Measurements from ENCODE around the gene CAVIN2.

DNA sequence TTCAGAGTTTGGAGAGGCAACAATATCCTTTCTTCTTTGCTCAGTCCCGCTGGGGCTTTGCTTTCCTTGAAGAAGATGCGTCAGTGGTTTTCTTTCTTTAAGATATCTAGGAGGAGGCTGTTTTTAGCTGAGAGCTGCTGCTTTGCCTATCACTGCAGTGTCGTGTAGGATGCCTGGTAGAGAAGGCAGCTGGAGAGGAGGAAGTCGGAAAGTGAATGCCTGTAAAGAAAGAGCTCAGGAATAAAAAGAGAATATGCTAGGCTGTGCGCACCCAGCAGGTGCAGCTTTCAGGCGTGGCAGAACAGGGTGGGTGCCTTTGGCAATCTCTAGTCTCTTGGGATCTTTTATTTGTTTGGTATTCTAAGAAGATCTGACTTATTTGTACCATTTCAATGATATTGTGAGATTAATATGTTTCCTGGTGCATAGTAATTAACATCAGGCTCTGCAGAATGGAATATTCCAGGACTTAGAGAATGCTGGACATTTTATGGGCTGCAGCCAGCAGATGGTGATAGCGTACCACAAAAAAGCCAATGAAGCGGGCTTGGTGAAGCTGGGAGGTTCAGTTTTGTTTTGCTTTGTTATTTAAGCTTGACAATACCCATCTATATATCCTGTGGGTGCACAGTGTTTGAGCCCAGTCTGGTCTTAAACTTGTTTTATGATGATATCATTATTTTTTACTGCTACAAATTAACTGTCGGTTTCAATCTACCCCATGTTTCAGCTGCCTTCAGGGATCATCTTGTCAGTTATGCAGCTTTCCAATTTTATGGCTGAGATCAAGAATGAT is 34.9 kb downstream of the CAVIN2 start:
- TF ChIP-seq ZNF623 (tag by site-specific recombination; IDR thresholded peaks at IDR 0.05), result no peak
- TF ChIP-seq, protein P1, sequence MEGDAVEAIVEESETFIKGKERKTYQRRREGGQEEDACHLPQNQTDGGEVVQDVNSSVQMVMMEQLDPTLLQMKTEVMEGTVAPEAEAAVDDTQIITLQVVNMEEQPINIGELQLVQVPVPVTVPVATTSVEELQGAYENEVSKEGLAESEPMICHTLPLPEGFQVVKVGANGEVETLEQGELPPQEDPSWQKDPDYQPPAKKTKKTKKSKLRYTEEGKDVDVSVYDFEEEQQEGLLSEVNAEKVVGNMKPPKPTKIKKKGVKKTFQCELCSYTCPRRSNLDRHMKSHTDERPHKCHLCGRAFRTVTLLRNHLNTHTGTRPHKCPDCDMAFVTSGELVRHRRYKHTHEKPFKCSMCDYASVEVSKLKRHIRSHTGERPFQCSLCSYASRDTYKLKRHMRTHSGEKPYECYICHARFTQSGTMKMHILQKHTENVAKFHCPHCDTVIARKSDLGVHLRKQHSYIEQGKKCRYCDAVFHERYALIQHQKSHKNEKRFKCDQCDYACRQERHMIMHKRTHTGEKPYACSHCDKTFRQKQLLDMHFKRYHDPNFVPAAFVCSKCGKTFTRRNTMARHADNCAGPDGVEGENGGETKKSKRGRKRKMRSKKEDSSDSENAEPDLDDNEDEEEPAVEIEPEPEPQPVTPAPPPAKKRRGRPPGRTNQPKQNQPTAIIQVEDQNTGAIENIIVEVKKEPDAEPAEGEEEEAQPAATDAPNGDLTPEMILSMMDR (tag by site-specific recombination; IDR thresholded peaks at IDR 0.05), result peak; percentile 57; the same call in 1 of the 2 replicates
- no peak for TF ChIP-seq GLI4 (tag by site-specific recombination; IDR thresholded peaks at IDR 0.05)
- TF ChIP-seq YY1 (tag by site-specific recombination; IDR thresholded peaks at IDR 0.05), result no peak
- no peak for TF ChIP-seq ZBTB21 (tag by site-specific recombination; IDR thresholded peaks at IDR 0.05)
- TF ChIP-seq ZNF776 (tag by site-specific recombination; IDR thresholded peaks at IDR 0.05; ENCODE audit: borderline replicate concordance), result no peak
- no peak for TF ChIP-seq ZNF274 (IDR thresholded peaks at IDR 0.05; ENCODE audit: low read length)
- TF ChIP-seq ZNF274 (tag by site-specific recombination; IDR thresholded peaks at IDR 0.05; ENCODE audit: borderline replicate concordance), result no peak

All from HEK293 (cell line).